AG09319 (cell line): ENCODE measurements around the gene GABBR2.
"Not testable (repeated sequence)": the region's sequence is repeated elsewhere in the genome, so short reads cannot be mapped to it uniquely, and the experiment has no call there.

Source experiments
- DNase-seq: peaks from one replicate; pipeline ENCODE4 v3.0.0-alpha.2; 2010; ENCODE audit warnings: low read depth; ENCODE audit errors: extremely low read depth
- CTCF ChIP-seq: IDR thresholded peaks from 2 replicates; pipeline ENCODE4 v1.5.1; 2011; ENCODE audit warnings: low read depth, mild to moderate bottlenecking, inconsistent platforms, low read length, moderate library complexity

The GABBR2 gene

GRCh38 chr9:98514841-98515240 lies 193.9 kb downstream of the GABBR2 start:
- no peak for TF ChIP-seq CTCF
- no peak for DNase-seq

GRCh38 chr9:98508217-98508919 lies 200.4 kb downstream of the GABBR2 start:
- DNase-seq, result not testable (repeated sequence)

- DNase-seq, result no peak
- TF ChIP-seq CTCF, result no peak
Observed at GRCh38 chr9:98506422-98507054, 202.2 kb downstream of the GABBR2 start.

GRCh38 chr9:98504298-98505282 lies 204.1 kb downstream of the GABBR2 start:
- no peak for DNase-seq
- TF ChIP-seq CTCF, result no peak

- no peak for DNase-seq
- TF ChIP-seq CTCF, result no peak
Observed at GRCh38 chr9:98503867-98504266, 204.9 kb downstream of the GABBR2 start.

- peak; percentile 10 for DNase-seq
- TF ChIP-seq CTCF, result no peak; the same call in 1 of the 2 replicates
Observed at GRCh38 chr9:98502976-98503325, 205.8 kb downstream of the GABBR2 start.

- DNase-seq, result no peak
- no peak for TF ChIP-seq CTCF
Observed at GRCh38 chr9:98502311-98502975, 206.3 kb downstream of the GABBR2 start.
